ENCODE results near the gene PAWR.

- TF ChIP-seq, protein P1, sequence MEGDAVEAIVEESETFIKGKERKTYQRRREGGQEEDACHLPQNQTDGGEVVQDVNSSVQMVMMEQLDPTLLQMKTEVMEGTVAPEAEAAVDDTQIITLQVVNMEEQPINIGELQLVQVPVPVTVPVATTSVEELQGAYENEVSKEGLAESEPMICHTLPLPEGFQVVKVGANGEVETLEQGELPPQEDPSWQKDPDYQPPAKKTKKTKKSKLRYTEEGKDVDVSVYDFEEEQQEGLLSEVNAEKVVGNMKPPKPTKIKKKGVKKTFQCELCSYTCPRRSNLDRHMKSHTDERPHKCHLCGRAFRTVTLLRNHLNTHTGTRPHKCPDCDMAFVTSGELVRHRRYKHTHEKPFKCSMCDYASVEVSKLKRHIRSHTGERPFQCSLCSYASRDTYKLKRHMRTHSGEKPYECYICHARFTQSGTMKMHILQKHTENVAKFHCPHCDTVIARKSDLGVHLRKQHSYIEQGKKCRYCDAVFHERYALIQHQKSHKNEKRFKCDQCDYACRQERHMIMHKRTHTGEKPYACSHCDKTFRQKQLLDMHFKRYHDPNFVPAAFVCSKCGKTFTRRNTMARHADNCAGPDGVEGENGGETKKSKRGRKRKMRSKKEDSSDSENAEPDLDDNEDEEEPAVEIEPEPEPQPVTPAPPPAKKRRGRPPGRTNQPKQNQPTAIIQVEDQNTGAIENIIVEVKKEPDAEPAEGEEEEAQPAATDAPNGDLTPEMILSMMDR (IDR thresholded peaks at IDR 0.05), result no peak
- TF ChIP-seq POLR2A (IDR thresholded peaks at IDR 0.05), result no peak
- TF ChIP-seq POLR2AphosphoS5 (IDR thresholded peaks at IDR 0.05), result no peak
Measured at GRCh38 chr12:79573820-79574219, 116.9 kb downstream of the PAWR start.

All from breast epithelium (tissue), 3 donors.